PC-3 (cell line): ENCODE measurements around the gene MRPS18B. TPM values are rescaled to one million over a fixed set of nuclear protein-coding genes. Genes with fewer than 3 reads are reported as not detected.

Experiments
- ATAC-seq: fragments of 200-7000 bp; cut with Tn5 transposase; 2 replicates; pipeline ENCODE4 v1.9.1; 2020; ENCODE audit warnings: mild to moderate bottlenecking, moderate library complexity
- BruUV-seq: library from RNA; stranded (reverse); fragments of 400-500 nt; replicated peaks from 2 replicates; lab custom pipeline; 2021; lab: Mats Ljungman, UMichigan
- CTCF ChIA-PET: fragments of 300-600 bp; sonication (Branson Sonifier 250); formaldehyde crosslinking; loops from one replicate; lab custom pipeline; 2022; ENCODE audit warnings: antibody characterized with exemption; lab: Charles Lee
- POLR2A ChIA-PET: fragments of 300-600 bp; sonication (Branson Sonifier 250); formaldehyde crosslinking; loops from one replicate; lab custom pipeline; 2022; ENCODE audit warnings: antibody characterized with exemption; ENCODE audit not compliant: unreplicated experiment; lab: Charles Lee
- DNase-seq: peaks from one replicate; pipeline ENCODE4 v3.0.0-alpha.2; 2015
- H2AFZ ChIP-seq: fragments of 300-600 bp; sonication (generic); 2 replicates; pipeline ENCODE4 v1.6.0; 2016; ENCODE audit warnings: antibody characterized with exemption, low read length
- H3F3A ChIP-seq: fragments of 300-600 bp; sonication (generic); one replicate; pipeline ENCODE4 v1.6.0; 2017; ENCODE audit warnings: antibody characterized with exemption, low read length, control low read depth, mild to moderate bottlenecking; ENCODE audit not compliant: unreplicated experiment
- H3K27ac ChIP-seq: fragments of 300-600 bp; sonication (generic); 2 replicates; pipeline ENCODE4 v1.5.1; 2016; ENCODE audit warnings: mild to moderate bottlenecking, low read length
- H3K27me3 ChIP-seq: fragments of 300-600 bp; sonication (generic); 2 replicates; pipeline ENCODE4 v1.6.1; 2016; ENCODE audit warnings: low read length, mixed read lengths
- H3K36me3 ChIP-seq: fragments of 300-600 bp; sonication (generic); 2 replicates; pipeline ENCODE4 v1.6.1; 2016; ENCODE audit warnings: low read depth, mixed run types, low read length, mixed read lengths
- H3K4me1 ChIP-seq: fragments of 300-600 bp; sonication (generic); 2 replicates; pipeline ENCODE4 v1.5.1; 2016; ENCODE audit warnings: low read length; ENCODE audit not compliant: insufficient read depth
- H3K4me2 ChIP-seq: fragments of 300-600 bp; sonication (generic); 2 replicates; pipeline ENCODE4 v1.6.0; 2016; ENCODE audit warnings: low read length
- H3K4me3 ChIP-seq: fragments of 300-600 bp; sonication (generic); 2 replicates; pipeline ENCODE4 v1.5.1; 2016; ENCODE audit warnings: mild to moderate bottlenecking, low read length, mixed read lengths
- H3K79me2 ChIP-seq: fragments of 300-600 bp; sonication (generic); 2 replicates; pipeline ENCODE4 v1.6.1; 2017; ENCODE audit warnings: low read length, mixed read lengths
- H3K9ac ChIP-seq: fragments of 300-600 bp; sonication (generic); 2 replicates; pipeline ENCODE4 v1.6.0; 2016; ENCODE audit warnings: mild to moderate bottlenecking, low read length
- H3K9me2 ChIP-seq: fragments of 300-600 bp; sonication (generic); replicated peaks from 2 replicates; pipeline ENCODE4 v1.6.1; 2016; ENCODE audit warnings: mixed run types, low read length, mixed read lengths
- H3K9me3 ChIP-seq: fragments of 300-600 bp; sonication (generic); 2 replicates; pipeline ENCODE4 v1.6.1; 2016; ENCODE audit warnings: low read length, mixed read lengths
- H4K20me1 ChIP-seq: fragments of 300-600 bp; sonication (generic); 2 replicates; pipeline ENCODE4 v1.6.1; 2016; ENCODE audit warnings: low read length, mixed read lengths
- EZH2 ChIP-seq: fragments of 300-600 bp; sonication (generic); IDR thresholded peaks from one replicate; pipeline ENCODE4 v1.6.1; 2017; ENCODE audit warnings: antibody characterized with exemption, mild to moderate bottlenecking, low read length; ENCODE audit not compliant: unreplicated experiment
- EZH2phosphoT487 ChIP-seq: fragments of 300-600 bp; sonication (generic); IDR thresholded peaks from 2 replicates; pipeline ENCODE4 v1.6.1; 2018; ENCODE audit warnings: mild to moderate bottlenecking, antibody characterized with exemption, low read length, borderline replicate concordance
- intact Hi-C: fragments of 100-400 bp; cut with micrococcal nuclease; formaldehyde crosslinking; loops from 2 replicates; pipeline ENCODE4 v1.9.0; 2023
- total RNA-seq: library from RNA; depleted of rRNA; stranded (reverse); fragments of >200 nt; gene quantifications from 2 replicates; pipeline ENCODE4 v1.2.3, GENCODE V29; 2014
- TF ChIP-seq, protein P1 (sequence below): fragments of 300-600 bp; sonication (generic); conservative IDR thresholded peaks from 2 replicates; pipeline ENCODE4 v1.5.1; 2017; ENCODE audit warnings: antibody characterized with exemption, low read depth, mild to moderate bottlenecking, low read length

Gene MRPS18B
- total RNA-seq, 1 experiment from 2014 or later = 91.0 TPM

DNA sequence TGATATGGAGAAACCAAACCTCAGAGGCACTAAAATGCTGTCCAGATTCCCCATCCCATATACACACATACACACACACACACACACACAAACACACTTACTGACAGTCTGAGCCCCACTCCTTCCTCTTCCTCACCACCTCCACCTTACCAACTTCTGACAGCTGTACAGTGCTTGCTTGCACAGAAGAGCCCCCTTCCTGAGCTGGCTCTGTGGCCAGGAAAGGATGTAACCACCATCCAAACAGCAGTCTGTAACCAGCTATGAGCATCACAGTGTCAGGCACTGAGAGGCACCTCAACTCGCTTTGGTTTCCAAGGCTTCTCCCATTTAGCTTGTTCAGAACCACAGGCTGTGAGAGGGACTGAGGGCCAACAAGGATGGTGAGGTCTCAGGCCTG, 23.4 kb downstream of the MRPS18B start:
- H3K36me3 ChIP-seq = peaks cover 7% of the 10 kb centered on the region
- H3K4me3 ChIP-seq = no peak overlapping the region
- peaks cover under 1% of the 10 kb centered on the region; the same call in 1 of the 2 replicates for H3K4me1 ChIP-seq
- H3K4me2 ChIP-seq = no peak overlapping the region
- H3K9ac ChIP-seq = no peak overlapping the region
- H3K9me3 ChIP-seq = no peaks in the 10 kb centered on the region
- H3K27me3 ChIP-seq = no peaks in the 10 kb centered on the region
- H3K79me2 ChIP-seq = peaks cover 5% of the 10 kb centered on the region; the same call in 1 of the 2 replicates
- H3K27ac ChIP-seq = no peak overlapping the region
- CTCF ChIA-PET = interaction anchor here (0.6 kb wide), 1 partner anchor 90 kb away, joined by 3 read pairs; no protein-coding TSS in a partner anchor
- intact Hi-C loops = no loop called here
- no peak overlapping the region for H2AFZ ChIP-seq
- no peaks in the 10 kb centered on the region for H4K20me1 ChIP-seq
- ATAC-seq (no peak), DNase-seq (no peak)
- POLR2A ChIA-PET = no interaction called here
- H3F3A ChIP-seq = no peaks in the 10 kb centered on the region
- no peaks in the 10 kb centered on the region for H3K9me2 ChIP-seq
- no TSS peak for BruUV-seq
- TF ChIP-seq, protein P1, sequence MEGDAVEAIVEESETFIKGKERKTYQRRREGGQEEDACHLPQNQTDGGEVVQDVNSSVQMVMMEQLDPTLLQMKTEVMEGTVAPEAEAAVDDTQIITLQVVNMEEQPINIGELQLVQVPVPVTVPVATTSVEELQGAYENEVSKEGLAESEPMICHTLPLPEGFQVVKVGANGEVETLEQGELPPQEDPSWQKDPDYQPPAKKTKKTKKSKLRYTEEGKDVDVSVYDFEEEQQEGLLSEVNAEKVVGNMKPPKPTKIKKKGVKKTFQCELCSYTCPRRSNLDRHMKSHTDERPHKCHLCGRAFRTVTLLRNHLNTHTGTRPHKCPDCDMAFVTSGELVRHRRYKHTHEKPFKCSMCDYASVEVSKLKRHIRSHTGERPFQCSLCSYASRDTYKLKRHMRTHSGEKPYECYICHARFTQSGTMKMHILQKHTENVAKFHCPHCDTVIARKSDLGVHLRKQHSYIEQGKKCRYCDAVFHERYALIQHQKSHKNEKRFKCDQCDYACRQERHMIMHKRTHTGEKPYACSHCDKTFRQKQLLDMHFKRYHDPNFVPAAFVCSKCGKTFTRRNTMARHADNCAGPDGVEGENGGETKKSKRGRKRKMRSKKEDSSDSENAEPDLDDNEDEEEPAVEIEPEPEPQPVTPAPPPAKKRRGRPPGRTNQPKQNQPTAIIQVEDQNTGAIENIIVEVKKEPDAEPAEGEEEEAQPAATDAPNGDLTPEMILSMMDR = no peak
- no peak for TF ChIP-seq EZH2
- TF ChIP-seq EZH2phosphoT487 = no peak

DNA sequence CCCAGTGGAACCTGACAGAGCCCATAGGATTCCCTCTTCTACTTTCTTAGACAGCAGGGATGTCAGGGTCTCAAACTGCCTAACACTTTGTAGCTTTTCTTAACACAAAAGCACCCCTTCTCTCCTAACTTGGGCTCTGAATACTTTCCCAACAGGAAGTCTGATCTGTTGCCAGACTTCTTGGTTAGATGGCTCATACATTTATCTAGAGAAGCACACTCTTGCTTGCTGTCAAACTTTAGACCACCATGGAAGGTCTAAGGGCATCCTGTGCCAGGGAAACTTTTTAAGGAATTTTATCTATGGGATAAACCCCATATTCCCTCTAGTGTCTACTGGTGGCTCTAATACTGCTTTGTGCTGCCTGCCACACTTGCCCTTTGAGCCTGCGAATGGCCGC, 26.0 kb downstream of the MRPS18B start:
- no TSS peak for BruUV-seq
- Histone ChIP-seq H3K27ac (no peak overlapping the region), H3K4me3 (no peak overlapping the region), H3K9ac (no peak overlapping the region), H3K9me2 (no peaks in the 10 kb centered on the region), H2AFZ (no peak overlapping the region), H3K4me2 (no peak overlapping the region), H3K9me3 (no peaks in the 10 kb centered on the region), H3K4me1 (peaks cover 11% of the 10 kb centered on the region), H3F3A (no peaks in the 10 kb centered on the region), H3K27me3 (no peaks in the 10 kb centered on the region), H3K36me3 (peaks cover 7% of the 10 kb centered on the region), H4K20me1 (no peaks in the 10 kb centered on the region), H3K79me2 (peaks cover 26% of the 10 kb centered on the region)
- intact Hi-C loops = no loop called here
- CTCF ChIA-PET = no interaction called here
- TF ChIP-seq, protein P1 = no peak
- TF ChIP-seq EZH2phosphoT487 (no peak), EZH2 (no peak)
- POLR2A ChIA-PET = no interaction called here
- ATAC-seq = no peak
- no peak for DNase-seq

DNA sequence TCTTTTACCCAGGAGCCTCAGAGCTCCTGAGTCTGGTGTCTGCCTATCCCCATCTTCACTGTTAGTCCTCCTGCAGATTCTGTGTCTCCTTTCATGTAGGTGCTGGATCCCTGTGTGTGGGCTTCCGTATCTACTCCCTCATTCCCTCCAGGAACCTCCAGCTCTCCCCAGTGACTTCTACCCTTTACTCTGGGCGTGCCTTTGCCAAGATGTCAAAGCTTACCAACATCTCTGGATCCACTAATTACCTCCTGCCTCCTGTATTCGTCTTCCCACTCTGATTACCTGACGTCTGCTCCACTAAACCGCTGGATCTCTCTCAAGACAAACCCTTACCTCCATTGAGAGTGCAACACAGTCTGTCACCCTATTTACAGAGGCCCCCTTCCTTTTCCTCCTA, 27.1 kb downstream of the MRPS18B start:
- H3F3A ChIP-seq = no peaks in the 10 kb centered on the region
- H2AFZ ChIP-seq = no peak overlapping the region
- no peak overlapping the region for H3K4me2 ChIP-seq
- no peaks in the 10 kb centered on the region for H3K9me3 ChIP-seq
- H3K9me2 ChIP-seq = no peaks in the 10 kb centered on the region
- POLR2A ChIA-PET = no interaction called here
- H3K36me3 ChIP-seq = peaks cover 7% of the 10 kb centered on the region
- no TSS peak for BruUV-seq
- CTCF ChIA-PET = no interaction called here
- intact Hi-C loops = no loop called here
- DNase-seq = no peak
- no peak overlapping the region for H3K9ac ChIP-seq
- no peaks in the 10 kb centered on the region for H3K27me3 ChIP-seq
- no peak overlapping the region for H3K27ac ChIP-seq
- H3K4me1 ChIP-seq = peaks cover 11% of the 10 kb centered on the region
- ATAC-seq = no peak
- H3K4me3 ChIP-seq = no peak overlapping the region
- no peaks in the 10 kb centered on the region for H4K20me1 ChIP-seq
- peaks cover 37% of the 10 kb centered on the region for H3K79me2 ChIP-seq
- TF ChIP-seq EZH2 (no peak), EZH2phosphoT487 (no peak)
- TF ChIP-seq, protein P1 = no peak
